GM18907 (cell line): ENCODE data around the gene SUCLG2.

Experiments
- ATAC-seq: cut with Tn5 transposase; IDR thresholded peaks from one replicate; pipeline ENCODE4 v1.9.1; 2021; ENCODE audit warnings: mild to moderate bottlenecking, moderate library complexity; ENCODE audit not compliant: unreplicated experiment

The SUCLG2 gene

DNA sequence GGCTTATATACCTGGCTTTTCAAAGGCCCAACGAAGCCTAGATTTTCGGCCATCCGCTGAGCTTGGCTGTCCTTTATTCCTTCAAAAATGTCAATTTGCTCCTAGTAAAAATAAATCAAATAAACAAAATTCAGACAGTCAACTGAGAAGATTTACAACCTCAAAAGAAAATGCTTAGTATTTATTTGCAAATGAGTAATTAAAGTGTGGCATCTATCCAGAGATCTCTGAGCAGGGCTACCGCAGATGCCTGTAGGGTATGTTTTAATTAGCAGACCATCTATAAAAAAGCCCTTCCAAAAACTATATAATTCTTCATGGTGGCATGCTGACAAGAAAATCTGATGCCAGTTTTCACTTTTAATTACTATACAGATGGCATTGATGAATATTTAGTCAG is 136.2 kb downstream of the SUCLG2 start:
- ATAC-seq: no peak

DNA sequence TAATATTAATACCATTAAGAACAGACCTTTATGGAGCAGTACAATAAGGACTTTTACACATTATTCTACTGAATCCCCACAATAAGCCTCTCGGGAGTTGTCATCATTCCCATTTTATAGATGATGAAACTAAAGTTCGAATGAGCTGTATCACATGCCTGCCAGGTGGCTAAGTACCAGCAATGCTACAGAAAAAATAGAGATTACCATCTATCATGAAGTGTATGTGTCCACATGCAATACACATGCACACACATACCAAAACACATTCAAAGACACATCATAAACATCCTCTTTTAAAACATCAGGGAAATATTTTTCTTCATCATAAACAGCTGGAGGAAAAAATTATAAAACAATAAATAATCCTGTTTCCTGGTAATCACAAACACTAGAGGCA is 136.6 kb downstream of the SUCLG2 start:
- no peak for ATAC-seq

DNA sequence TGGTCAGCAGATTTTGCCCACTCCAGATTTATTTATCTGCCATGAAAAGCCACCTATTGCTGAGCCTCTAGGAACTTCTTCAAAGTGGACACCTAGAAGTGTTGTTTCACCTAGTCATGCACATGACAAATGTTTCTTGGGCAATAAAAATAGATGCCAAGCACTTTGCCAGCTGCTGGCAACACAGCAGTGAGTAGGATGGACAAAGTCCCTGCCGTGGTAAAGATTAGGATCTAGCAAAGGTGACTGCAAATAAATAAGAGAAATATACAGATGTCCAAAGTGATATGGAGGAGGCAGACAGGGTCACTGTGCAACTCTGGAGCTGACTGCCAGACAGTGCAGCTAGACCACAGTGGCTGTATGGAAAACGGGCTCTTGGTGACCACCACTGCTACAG is 137.9 kb downstream of the SUCLG2 start:
- ATAC-seq: no peak

DNA sequence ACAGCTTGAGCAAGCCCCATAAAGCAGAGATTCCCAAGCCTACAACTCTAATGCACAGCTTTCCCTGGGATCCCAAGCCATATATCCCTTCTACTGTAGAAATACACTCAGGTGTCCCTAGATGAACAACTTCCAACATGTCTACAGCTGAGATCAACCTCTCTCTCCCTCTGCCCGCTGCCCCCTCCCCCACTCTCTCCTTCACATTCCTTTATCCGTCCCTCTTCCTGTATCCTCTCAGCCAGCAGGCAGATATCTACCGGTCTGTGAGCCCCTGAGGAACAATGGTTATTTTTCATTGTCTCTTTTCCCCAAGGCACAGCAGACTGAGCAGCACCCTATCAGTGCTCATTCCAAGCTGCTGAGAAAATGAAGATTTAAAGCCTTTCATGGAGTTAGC is 138.6 kb downstream of the SUCLG2 start:
- no peak for ATAC-seq

DNA sequence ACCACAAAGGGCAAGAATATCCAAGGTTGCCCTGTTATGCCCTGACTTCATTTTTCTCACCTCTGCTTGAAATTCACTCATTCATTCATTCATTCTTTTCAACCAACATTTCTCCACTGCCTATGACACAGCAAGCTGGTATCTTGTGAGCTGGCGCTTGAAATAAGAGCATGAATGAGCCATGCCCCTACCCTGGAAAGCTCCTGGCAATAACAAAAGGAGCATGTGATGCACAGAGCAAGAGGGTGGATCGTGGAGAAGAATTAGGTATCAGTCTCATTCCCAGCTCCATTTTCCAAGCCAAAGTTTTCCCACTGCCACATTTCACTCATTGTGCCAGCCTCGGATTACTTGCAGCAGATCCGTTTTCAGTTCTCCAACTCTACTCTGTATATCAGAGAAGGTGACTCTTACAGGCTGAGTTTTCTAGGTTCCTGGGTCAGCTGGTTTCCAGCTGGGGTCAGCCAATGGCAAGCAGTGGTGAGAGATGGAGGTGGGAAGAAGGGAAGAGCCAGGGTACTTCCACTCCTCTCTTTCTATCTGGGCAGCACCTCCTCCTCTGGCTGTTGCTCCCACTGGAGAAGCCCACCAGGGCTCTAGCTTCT is 144.8 kb downstream of the SUCLG2 start:
- ATAC-seq: no peak

DNA sequence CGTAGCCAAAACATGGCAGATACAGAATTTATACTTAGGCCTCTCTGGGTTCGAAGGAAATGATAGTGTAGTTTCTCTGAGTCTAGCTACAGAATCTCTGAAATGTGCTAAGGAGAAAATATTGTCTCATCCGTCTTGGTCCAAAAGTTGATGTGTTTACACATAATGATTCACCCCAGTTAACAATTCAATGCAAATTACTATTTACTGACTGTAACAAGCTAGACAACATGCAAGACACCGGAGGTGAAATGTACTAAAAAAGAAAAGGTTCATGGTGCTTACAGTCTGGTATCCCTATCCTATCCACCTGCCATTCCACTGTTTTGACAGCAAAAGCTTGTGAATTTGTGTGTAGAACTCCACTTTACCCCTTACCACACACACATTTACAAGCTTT is 146.8 kb downstream of the SUCLG2 start:
- ATAC-seq: no peak

DNA sequence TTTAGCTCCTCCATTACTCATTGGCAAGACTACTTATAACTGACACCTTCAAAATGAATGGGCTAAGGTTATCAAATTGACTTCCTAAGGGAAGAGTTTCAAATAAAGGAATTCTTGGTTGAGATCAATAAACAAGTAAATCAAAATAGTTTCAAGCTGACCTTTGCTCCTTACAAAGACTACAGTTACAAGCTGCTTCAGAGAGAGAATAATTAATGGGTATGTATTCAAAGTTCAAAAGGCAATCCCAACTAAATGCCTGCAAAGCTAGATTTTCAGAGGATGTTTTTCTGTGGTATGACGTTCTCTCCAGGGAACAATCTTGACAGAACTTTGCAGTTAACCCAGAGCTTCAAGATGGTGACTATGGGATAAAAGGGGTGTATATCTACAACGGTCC is 153.7 kb downstream of the SUCLG2 start:
- ATAC-seq: no peak

DNA sequence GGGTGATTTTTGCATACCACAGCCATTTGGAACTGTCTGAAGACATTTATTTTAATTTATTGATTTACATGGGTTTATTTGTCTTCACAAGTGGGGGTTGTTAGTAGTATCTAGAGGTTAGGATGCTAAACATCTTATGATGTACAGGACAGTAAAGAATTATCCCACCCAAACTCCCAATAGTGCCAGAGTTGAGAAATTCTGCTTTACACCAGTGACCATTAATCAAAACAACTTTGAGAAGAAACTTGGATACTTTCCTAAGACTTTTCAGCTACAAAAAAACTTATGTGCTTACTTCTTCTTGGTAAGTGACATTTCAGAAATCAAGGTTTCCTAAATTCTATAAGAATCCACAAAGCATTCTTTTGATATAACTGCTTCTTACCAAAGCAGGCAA is 156.7 kb downstream of the SUCLG2 start:
- ATAC-seq: no peak

DNA sequence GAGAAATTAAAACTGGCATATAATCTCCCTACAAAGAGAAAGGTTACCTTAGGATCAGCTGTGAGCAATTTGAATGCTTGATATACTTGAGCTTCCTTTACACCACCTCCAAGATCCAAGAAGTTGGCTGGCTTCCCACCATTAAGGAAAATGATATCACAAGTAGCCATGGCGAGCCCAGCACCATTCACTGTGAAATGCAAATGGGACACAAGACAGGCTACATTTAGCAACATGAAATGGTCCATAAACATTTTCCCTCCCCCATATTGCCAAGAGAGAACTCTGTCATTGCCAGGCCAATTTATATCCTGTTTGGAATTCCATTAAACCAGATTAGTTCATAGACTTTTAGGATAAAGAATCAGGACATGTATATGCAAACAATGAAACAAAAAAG is 158.7 kb downstream of the SUCLG2 start:
- ATAC-seq: no peak

DNA sequence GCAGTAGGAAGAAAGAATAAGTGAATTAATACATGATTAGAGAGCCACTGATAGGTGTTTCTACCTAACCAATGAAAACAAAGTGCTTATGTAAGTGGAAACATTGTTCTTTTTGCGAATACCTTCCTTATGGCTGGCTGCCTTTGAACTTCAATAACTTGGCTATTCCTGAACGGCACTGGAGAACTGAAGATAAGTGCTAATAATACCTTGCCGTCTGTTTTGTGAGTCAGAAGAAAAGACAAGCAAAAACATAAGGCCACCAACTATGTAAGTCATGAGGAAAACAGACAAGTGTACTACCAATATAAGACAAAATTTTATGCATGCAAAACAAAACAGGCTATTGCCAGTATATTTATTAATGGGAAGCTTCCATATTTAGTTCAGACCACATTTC is 160.6 kb downstream of the SUCLG2 start:
- no peak for ATAC-seq

DNA sequence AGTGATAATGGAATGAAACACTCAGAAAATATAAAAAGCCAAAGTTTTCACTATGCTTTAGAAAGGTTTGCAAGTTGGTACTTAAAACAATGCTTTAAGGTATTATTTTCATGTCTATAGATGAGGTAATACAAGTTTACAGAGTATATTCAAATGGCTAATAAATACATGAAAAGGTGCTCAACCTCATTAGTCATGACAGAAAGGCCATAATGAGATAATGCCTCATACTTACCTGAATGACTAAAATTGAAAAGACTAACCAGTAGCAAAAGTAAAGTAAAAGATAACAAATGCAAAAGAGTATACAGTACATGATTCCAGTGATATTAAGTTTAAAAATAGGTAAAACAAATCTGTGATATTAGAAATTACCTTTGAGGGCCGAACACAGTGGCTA is 163.8 kb downstream of the SUCLG2 start:
- ATAC-seq: no peak

DNA sequence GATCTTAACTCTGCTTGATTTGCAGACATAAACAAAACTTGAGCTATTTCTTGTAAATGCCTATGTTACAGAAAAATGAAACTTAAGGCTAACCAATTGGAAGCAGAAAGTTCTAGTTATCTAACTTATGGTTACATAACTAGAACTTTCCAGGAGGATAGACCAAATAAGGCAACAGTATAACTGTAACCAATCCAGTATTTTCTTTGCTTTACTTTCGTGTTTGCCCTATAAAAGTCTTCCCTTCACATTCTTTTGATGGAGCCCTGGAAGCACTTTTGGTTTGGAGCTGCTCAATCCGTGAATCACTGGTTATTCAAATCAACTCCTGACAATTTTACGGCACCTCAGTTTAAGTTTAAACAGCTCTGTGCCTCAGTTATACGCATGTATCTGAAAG is 164.6 kb downstream of the SUCLG2 start:
- ATAC-seq: no peak

DNA sequence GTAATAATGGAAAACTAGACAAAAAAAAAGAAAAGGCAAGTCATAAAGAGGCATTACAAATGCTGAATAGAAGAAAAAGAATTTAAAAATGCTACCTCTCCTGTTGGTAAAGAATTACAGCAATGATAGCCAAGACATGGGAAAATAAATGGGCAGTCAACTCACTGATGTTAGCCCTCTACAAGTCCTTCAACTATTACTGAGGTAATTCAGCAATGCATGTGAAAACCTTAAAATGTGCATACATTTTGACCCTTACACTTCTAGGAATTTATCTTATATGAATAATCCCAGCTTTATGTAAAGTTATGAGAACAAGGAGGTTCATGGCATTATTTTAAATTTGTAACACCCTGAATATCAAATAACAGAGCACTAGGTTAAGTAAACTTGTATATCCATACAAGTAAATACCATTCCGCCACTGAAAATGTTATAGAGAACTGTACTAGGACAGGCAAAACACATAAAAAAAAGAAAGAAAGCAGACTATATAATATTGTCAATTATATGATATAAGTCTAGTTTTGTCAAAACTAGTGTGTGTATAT is 166.8 kb downstream of the SUCLG2 start:
- no peak for ATAC-seq

DNA sequence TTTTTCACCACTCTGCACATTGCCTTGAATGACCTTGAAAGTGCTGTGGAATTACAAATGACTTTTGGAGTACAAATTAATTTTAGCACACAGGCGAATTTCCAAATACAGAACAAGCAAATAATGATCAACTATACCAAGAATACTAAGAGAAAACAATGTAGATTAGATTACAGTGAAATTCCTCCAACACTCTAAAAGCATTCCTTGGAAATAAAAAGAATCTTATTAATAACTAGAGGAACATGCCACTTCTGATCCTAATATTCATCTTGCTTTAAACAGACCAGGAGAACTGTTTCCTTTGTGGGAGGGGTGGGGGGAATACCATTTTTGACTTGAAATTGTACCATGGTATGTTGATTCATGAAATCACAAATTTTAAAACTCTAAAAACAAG is 167.5 kb downstream of the SUCLG2 start:
- ATAC-seq: no peak

DNA sequence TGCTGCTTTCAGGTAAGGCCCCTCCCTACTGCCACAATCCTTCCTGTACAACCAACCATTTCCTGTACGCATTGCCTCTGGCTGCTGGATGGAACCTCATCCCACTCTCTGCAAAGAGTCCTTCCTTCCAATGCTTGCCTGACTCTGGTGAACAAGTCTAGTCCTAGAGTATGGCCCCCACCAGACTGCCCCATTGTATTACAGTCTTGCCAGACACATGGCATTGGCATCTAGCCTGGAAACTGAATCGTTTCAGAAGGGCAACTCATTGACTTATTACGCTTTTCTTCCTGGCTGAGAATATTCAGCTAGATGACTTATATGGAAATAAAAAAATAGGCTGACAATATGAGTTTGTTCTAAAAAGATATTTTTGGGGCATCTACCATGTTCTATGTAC is 170.3 kb downstream of the SUCLG2 start:
- ATAC-seq: no peak

DNA sequence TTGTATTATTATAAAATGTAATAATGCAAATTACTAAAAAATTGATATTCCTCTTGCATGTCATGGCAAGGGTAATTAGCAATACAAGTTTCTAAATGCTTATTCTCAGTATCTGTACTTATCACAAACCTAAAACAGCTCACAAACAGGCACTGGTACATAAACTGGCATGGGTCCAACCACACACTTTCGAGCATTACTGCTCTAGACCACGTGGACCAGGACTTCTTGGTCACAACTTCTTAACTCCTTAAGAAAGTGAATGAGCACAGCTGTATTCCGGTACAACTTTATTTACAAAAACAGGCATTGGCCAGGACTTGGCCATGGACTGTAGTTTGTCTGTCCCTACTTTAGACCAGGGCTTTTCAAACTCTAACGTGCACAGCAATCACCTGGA is 173.3 kb downstream of the SUCLG2 start:
- ATAC-seq: no peak

DNA sequence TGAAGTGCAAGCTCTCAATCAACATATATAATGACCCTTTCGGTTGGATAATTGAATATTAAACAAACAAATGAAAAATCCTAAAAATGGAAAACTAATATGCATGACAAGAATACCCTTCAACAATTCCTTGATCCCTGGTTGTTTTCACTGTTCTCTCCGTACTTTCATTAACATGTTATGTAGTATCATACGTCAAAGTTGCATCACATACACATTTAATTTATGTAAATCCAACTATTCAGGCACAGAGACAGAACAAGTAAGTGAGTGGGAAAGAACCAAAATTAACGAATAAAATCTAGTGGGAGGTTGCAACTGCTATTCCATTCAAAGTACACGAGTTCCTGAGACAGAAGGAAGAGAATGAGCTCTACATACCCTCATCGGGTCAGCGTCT is 176.0 kb downstream of the SUCLG2 start:
- ATAC-seq: no peak

DNA sequence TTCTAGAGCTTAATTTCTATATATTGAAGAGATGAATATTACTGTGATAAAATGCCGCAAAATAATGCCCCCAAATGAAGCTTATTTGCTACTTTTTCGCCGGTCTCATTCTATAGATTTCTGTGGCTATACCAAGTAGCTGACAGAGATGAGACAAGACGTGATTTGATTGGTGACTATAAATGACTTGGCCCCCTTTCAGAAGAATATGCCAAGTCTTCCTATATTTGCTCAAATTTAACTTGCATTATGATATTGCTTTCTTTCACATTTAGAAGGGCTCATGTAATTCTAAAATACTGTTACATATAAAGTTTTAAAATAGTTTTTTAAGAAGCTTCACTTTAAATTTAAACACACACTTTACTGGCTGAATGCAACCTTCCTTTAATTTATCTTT is 180.1 kb downstream of the SUCLG2 start:
- ATAC-seq: no peak

DNA sequence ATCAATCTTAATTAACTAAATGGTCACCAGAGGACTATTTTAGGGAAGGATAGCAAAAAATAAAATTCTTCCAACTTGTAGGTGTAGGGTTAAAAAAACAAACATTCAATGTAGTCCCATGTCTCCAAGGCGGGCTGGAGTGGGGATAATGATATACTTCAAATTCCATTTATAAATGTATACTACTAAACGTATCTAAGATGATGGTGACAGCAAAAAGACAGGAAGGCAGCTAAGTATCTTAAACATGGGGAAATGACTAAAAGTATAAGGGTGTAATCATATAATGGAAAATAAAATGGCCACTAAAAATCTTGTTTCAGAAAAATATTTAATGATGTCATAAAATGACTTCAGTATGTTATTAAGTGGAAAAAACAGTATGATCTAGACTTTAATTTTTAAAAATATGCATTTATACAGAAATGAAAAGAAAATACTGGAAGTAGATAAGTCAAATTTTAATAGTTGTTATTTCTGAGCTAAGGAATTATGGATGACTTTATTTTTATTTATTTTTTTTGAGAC is 181.7 kb downstream of the SUCLG2 start:
- no peak for ATAC-seq

DNA sequence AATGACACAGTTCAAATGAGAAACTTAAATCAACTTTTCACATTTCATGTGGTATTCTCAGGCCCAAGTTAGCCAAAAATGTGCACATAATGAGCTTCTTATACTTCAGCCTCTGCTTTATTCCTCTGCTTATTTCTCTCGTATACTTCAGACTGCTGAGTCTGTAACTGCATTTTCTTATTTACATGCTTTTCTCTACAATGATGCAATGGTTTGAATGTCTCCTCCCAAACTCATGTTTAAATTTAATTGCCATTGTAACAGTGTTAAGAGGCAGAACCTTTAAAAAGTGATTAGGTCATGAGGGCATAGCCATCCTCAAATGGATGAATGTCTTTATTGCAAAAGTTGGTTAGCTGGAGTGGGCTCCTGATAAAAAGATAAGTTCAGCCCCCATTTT is 184.2 kb downstream of the SUCLG2 start:
- no peak for ATAC-seq

DNA sequence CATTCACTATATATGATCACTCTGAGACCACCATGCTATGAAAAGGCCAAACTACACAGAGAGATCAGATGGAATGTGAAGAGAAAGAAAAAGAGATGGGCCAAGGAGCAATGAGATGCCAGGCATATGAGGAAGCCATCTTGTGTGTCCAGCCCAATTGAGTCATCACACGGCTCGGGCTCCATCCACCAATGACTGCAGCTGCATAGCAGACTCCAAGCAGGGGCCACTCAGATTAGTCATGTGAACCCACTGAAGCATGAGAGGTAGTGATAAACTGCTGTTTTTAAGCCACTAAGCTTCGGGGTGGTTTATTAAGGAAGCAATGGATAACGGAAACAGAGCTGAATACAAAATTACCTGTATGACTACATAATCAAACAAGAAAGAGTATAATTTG is 185.9 kb downstream of the SUCLG2 start:
- no peak for ATAC-seq

DNA sequence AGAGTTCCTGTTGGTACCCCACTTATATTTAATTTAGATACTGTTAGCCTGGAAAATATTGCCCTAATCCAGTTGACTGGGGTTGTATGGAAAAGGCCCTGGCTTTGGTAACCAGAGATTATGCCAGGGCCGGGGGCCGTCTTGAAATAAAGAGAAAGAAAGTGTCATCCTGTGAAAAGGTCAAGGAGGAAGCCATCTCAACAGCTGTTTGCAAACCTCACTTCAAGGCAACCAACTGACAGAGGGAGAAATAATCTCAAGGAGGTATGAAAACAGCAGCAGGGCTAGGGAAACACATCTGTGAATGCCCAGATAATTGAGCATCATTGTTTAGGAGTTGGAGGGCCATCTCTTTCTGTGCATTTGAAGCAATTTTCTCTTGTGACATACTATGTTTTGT is 190.8 kb downstream of the SUCLG2 start:
- ATAC-seq: no peak

DNA sequence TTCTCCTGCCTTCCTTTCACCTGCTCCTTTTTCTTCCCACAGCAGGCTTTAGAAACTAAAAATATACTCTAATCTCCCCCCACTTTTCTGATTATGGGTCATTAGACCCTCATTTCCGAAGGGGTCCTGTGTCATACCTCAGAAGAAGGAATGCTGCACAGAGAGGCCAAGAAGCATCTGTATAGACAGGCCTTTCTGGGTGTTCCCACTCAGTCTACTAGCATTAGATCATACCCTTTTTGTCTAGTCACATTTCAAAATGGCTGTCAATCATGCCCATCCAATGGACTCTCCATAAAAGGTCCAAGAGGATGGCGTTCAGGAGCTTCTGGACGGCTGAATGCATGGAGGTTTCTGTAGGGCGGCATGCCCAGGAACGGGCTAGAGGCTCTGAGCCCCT is 192.2 kb downstream of the SUCLG2 start:
- no peak for ATAC-seq
